ENCODE data around the gene CD36.

- TF ChIP-seq CTCF (IDR thresholded peaks at IDR 0.05) (no peak), POLR2A (IDR thresholded peaks at IDR 0.05) (no peak)
Observed at GRCh38 chr7:80656029-80656428, 17.6 kb downstream of the CD36 start.

Data from right lobe of liver (tissue), 4 donors.